A549 (cell line): ENCODE results near the gene SIDT1. TPM values are rescaled to one million over a fixed set of nuclear protein-coding genes. Genes with fewer than 3 reads are reported as not detected.

Experiments used
- ATAC-seq, 2 experiments: fragments of 200-7000 bp in 1 of 2; fragments of >200 bp in 1 of 2; cut with Nextera tagmentation in 1 of 2; cut with Tn5 transposase in 1 of 2; 3 replicates each; pipeline versions ENCODE4 v1.8.0 to v1.9.1; 2018 to 2020; ENCODE audit warnings: mild to moderate bottlenecking in 1 of 2, moderate library complexity in 1 of 2
- CTCF ChIA-PET: fragments of 300-600 bp; sonication (Branson Sonifier 250); formaldehyde crosslinking; extraction: SDS; loops from one replicate; lab custom pipeline; 2021; ENCODE audit warnings: antibody characterized with exemption, inconsistent platforms; lab: Yijun Ruan, JAX
- POLR2A ChIA-PET: fragments of 350-600 bp; formaldehyde crosslinking; extraction: SDS; loops from one replicate; lab custom pipeline; 2021; ENCODE audit warnings: antibody characterized with exemption, inconsistent platforms; lab: Yijun Ruan, JAX
- DNase-seq, 2 experiments: peaks; one replicate each; pipeline versions ENCODE4 v3.0.0 to v3.0.0-alpha.2; 2011 to 2016; ENCODE audit warnings: low read depth in 1 of 2, low spot score in 1 of 2
- FAIRE-seq: peaks from 2 replicates; lab custom pipeline; 2011; peaks lifted over from hg19 to GRCh38; lab: Jason Lieb, UNC
- H3K27ac ChIP-seq, 2 experiments: fragments of >200 bp; sonication (Bioruptor Twin); formaldehyde crosslinking; 3 replicates each; pipeline ENCODE4 v1.5.1; 2016 to 2017
- H3K4me1 ChIP-seq: fragments of >200 bp; sonication (Bioruptor Twin); formaldehyde crosslinking; 3 replicates; pipeline ENCODE4 v1.6.1; 2016
- H3K4me2 ChIP-seq: fragments of >200 bp; sonication (Bioruptor Twin); formaldehyde crosslinking; 3 replicates; pipeline ENCODE4 v1.6.1; 2016
- H3K4me3 ChIP-seq: fragments of >200 bp; sonication (Bioruptor Twin); formaldehyde crosslinking; 3 replicates; pipeline ENCODE4 v1.5.1; 2016
- H3K9me3 ChIP-seq: fragments of >200 bp; sonication (Bioruptor Twin); formaldehyde crosslinking; 3 replicates; pipeline ENCODE4 v1.6.1; 2016
- BHLHE40 ChIP-seq: IDR thresholded peaks from 2 replicates; pipeline ENCODE4 v1.6.1; 2012; ENCODE audit warnings: low read depth, low read length, inconsistent platforms
- CHD2 ChIP-seq: fragments of 150-350 bp; IDR thresholded peaks from 2 replicates; pipeline ENCODE4 v1.6.1; 2014; ENCODE audit warnings: low read length; ENCODE audit not compliant: partially characterized antibody
- EHF ChIP-seq: fragments of 250-450 bp; sonication (Bioruptor Pico); IDR thresholded peaks from 2 replicates; pipeline ENCODE4 v1.5.0; 2020; ENCODE audit warnings: mild to moderate bottlenecking
- FOXS1 ChIP-seq: fragments of 250-450 bp; sonication (Bioruptor Pico); IDR thresholded peaks from 2 replicates; pipeline ENCODE4 v1.5.0; 2020; ENCODE audit warnings: mild to moderate bottlenecking, moderate library complexity
- KDM1A ChIP-seq: fragments of 200-600 bp; sonication (generic); IDR thresholded peaks from 2 replicates; pipeline ENCODE4 v1.6.1; 2016; ENCODE audit warnings: low read depth, mild to moderate bottlenecking
- KDM5A ChIP-seq: fragments of 200-600 bp; sonication (generic); IDR thresholded peaks from 2 replicates; pipeline ENCODE4 v1.6.1; 2016; ENCODE audit warnings: antibody characterized with exemption, mild to moderate bottlenecking
- MAFK ChIP-seq: fragments of 450-650 bp; IDR thresholded peaks from 2 replicates; pipeline ENCODE4 v1.6.1; 2014; ENCODE audit not compliant: partially characterized antibody
- NFE2L2 ChIP-seq: fragments of 150-350 bp; conservative IDR thresholded peaks from 2 replicates; pipeline ENCODE4 v1.6.1; 2014; ENCODE audit warnings: low read length
- NR3C1 ChIP-seq: fragments of >200 bp; sonication (Bioruptor Twin); formaldehyde crosslinking; IDR thresholded peaks from 3 replicates; pipeline ENCODE4 v1.6.1; 2017
- RCOR1 ChIP-seq: fragments of 150-350 bp; IDR thresholded peaks from 2 replicates; pipeline ENCODE4 v1.6.1; 2014; ENCODE audit warnings: antibody characterized with exemption, low read length, low read depth
- RFX5 ChIP-seq: fragments of 450-650 bp; IDR thresholded peaks from 2 replicates; pipeline ENCODE4 v1.7.1; 2014; ENCODE audit warnings: antibody characterized with exemption, mild to moderate bottlenecking, moderate library complexity
- RNF2 ChIP-seq: fragments of 200-600 bp; sonication (generic); IDR thresholded peaks from 2 replicates; pipeline ENCODE4 v1.6.1; 2016; ENCODE audit warnings: low read depth, mild to moderate bottlenecking, antibody characterized with exemption, moderate library complexity, borderline replicate concordance
- SMC3 ChIP-seq: fragments of >200 bp; sonication (Bioruptor Twin); formaldehyde crosslinking; IDR thresholded peaks from 3 replicates; pipeline ENCODE4 v1.6.1; 2018; ENCODE audit warnings: inconsistent platforms
- ZC3H11A ChIP-seq: fragments of 450-650 bp; IDR thresholded peaks from 2 replicates; pipeline ENCODE4 v1.6.1; 2014; ENCODE audit warnings: antibody characterized with exemption, mild to moderate bottlenecking
- ZFP36 ChIP-seq: fragments of 450-650 bp; IDR thresholded peaks from 2 replicates; pipeline ENCODE4 v1.6.1; 2014; ENCODE audit warnings: borderline replicate concordance; ENCODE audit not compliant: partially characterized antibody
- WGBS: methylation state at CpG from one replicate; pipeline ENCODE4 v1.1.6; 2017; ENCODE audit errors: missing lambda C conversion rate; 5-methylcytosine and 5-hydroxymethylcytosine counted together
- polyA plus RNA-seq, 4 experiments: library from polyadenylated mRNA; depleted of rRNA in 3 of 4; stranded (reverse); fragments of >200 nt; fragmentation: RNase III in 1 of 4; extraction: RNeasy Plus Mini Kit Qiagen cat#74134 plus additional on column Dnase treatment in 1 of 4; gene quantifications; 2 replicates in 3 of 4; 3 replicates in 1 of 4; pipeline ENCODE4 v1.2.3, GENCODE V29; 2011 to 2017
- TF ChIP-seq, protein P1 (sequence below): fragments of 250-450 bp; sonication (Bioruptor Pico); IDR thresholded peaks from 2 replicates; pipeline ENCODE4 v1.5.0; 2021; ENCODE audit warnings: mild to moderate bottlenecking, moderate library complexity, borderline replicate concordance
- TF ChIP-seq, protein P2 (sequence below): fragments of 450-650 bp; IDR thresholded peaks from 2 replicates; pipeline ENCODE4 v1.6.1; 2014; ENCODE audit warnings: antibody characterized with exemption
- TF ChIP-seq, protein P3 (sequence below): IDR thresholded peaks from 2 replicates; pipeline ENCODE4 v1.6.1; 2012
- TF ChIP-seq, protein P4 (sequence below): IDR thresholded peaks from 2 replicates; pipeline ENCODE4 v1.6.1; 2012; ENCODE audit warnings: low read depth, borderline replicate concordance
- TF ChIP-seq, protein P5 (sequence below): fragments of 150-350 bp; IDR thresholded peaks from 2 replicates; pipeline ENCODE4 v1.6.1; 2014; ENCODE audit warnings: low read depth, mild to moderate bottlenecking, low read length

The SIDT1 gene
- polyA plus RNA-seq, 2 of the 4 experiments (the other 2 are of a cell fraction): 0.43 to 7.5 TPM

DNA sequence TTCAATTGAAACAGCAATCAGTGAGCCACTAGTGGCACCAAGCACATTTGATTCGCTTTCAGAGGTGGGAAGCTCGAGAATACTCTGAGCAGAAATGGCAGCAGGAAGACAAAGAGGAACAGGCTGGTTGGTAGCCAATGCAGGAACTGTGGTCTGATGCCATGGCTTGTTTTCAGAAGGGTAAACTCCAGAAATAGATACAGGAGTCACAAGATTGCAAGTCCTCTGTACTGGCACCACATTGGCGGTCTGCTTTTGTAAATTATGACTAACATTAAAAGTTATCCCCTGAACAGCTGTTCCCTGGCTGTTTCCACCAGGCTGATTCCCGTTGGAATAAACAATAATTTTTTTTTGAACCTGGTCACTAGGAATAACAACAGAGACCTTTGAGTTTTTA, 128.5 kb downstream of the SIDT1 start:
- Histone ChIP-seq H3K4me1 (peaks cover 10% of the 10 kb centered on the region; the same call in 2 of the 3 replicates), H3K4me2 (no peak overlapping the region), H3K27ac (no peak overlapping the region), H3K4me3 (no peak overlapping the region), H3K9me3 (no peaks in the 10 kb centered on the region)
- TF ChIP-seq, protein P1, sequence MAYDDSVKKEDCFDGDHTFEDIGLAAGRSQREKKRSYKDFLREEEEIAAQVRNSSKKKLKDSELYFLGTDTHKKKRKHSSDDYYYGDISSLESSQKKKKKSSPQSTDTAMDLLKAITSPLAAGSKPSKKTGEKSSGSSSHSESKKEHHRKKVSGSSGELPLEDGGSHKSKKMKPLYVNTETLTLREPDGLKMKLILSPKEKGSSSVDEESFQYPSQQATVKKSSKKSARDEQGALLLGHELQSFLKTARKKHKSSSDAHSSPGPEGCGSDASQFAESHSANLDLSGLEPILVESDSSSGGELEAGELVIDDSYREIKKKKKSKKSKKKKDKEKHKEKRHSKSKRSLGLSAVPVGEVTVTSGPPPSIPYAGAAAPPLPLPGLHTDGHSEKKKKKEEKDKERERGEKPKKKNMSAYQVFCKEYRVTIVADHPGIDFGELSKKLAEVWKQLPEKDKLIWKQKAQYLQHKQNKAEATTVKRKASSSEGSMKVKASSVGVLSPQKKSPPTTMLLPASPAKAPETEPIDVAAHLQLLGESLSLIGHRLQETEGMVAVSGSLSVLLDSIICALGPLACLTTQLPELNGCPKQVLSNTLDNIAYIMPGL: no peak
- TF ChIP-seq, protein P2, sequence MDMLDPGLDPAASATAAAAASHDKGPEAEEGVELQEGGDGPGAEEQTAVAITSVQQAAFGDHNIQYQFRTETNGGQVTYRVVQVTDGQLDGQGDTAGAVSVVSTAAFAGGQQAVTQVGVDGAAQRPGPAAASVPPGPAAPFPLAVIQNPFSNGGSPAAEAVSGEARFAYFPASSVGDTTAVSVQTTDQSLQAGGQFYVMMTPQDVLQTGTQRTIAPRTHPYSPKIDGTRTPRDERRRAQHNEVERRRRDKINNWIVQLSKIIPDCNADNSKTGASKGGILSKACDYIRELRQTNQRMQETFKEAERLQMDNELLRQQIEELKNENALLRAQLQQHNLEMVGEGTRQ: no peak
- TF ChIP-seq, protein P3, sequence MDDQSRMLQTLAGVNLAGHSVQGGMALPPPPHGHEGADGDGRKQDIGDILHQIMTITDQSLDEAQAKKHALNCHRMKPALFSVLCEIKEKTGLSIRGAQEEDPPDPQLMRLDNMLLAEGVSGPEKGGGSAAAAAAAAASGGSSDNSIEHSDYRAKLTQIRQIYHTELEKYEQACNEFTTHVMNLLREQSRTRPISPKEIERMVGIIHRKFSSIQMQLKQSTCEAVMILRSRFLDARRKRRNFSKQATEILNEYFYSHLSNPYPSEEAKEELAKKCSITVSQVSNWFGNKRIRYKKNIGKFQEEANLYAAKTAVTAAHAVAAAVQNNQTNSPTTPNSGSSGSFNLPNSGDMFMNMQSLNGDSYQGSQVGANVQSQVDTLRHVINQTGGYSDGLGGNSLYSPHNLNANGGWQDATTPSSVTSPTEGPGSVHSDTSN: no peak
- no peak for TF ChIP-seq MAFK
- TF ChIP-seq RNF2: no peak
- no peak for TF ChIP-seq NR3C1
- TF ChIP-seq FOXS1 (CRISPR knock-in tag): no peak
- TF ChIP-seq KDM1A: no peak
- TF ChIP-seq, protein P4, sequence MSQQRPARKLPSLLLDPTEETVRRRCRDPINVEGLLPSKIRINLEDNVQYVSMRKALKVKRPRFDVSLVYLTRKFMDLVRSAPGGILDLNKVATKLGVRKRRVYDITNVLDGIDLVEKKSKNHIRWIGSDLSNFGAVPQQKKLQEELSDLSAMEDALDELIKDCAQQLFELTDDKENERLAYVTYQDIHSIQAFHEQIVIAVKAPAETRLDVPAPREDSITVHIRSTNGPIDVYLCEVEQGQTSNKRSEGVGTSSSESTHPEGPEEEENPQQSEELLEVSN: no peak
- TF ChIP-seq EHF (CRISPR knock-in tag): no peak
- no peak for TF ChIP-seq RFX5
- TF ChIP-seq, protein P5, sequence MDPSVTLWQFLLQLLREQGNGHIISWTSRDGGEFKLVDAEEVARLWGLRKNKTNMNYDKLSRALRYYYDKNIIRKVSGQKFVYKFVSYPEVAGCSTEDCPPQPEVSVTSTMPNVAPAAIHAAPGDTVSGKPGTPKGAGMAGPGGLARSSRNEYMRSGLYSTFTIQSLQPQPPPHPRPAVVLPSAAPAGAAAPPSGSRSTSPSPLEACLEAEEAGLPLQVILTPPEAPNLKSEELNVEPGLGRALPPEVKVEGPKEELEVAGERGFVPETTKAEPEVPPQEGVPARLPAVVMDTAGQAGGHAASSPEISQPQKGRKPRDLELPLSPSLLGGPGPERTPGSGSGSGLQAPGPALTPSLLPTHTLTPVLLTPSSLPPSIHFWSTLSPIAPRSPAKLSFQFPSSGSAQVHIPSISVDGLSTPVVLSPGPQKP: no peak
- TF ChIP-seq RCOR1: no peak
- no peak for TF ChIP-seq KDM5A
- TF ChIP-seq ZC3H11A: no peak
- TF ChIP-seq SMC3: no peak
- TF ChIP-seq CHD2: no peak
- no peak for TF ChIP-seq ZFP36
- TF ChIP-seq BHLHE40: no peak
- WGBS: 81% methylated on average over 4 of the region's 4 CpGs
- no peak for FAIRE-seq
- CTCF ChIA-PET: interaction anchor here (0.6 to 1.9 kb wide), 2 partner anchors 75 to 614 kb away, joined by 4 to 5 read pairs; no protein-coding TSS in a partner anchor
- no peak for ATAC-seq
- POLR2A ChIA-PET: no interaction called here
- DNase-seq: no peak

DNA sequence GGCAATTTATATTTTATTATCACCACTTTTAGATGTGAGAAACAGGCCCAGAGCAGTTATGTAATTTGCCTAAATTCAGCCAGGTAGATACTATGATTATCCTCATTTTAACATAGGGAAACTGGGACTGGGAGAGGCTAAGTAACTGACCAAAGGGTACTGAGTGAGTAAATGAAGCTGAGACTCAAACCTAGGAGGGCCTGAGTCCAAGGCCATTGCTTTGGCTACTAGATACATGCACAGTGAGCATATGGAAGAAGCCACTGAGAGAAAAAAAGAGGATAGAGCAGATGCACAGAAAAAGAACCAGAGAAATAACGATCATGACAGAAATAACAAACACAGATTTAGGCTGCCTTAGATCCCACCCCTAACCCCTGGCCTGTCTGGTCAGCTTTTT, 130.5 kb downstream of the SIDT1 start:
- CTCF ChIA-PET: no interaction called here
- Histone ChIP-seq H3K9me3 (no peaks in the 10 kb centered on the region), H3K27ac (no peak overlapping the region), H3K4me3 (no peak overlapping the region), H3K4me2 (no peak overlapping the region; the same call in 2 of the 3 replicates), H3K4me1 (peaks cover 10% of the 10 kb centered on the region; the same call in 2 of the 3 replicates)
- ATAC-seq: no peak
- 88% methylated on average over 1 of the region's 1 CpG for WGBS
- POLR2A ChIA-PET: no interaction called here
- DNase-seq: no peak
- no peak for TF ChIP-seq NFE2L2
- FAIRE-seq: no peak
